Measurements from ENCODE around the gene LPP. TPM values are rescaled to one million over a fixed set of nuclear protein-coding genes. Genes with fewer than 3 reads are reported as not detected.
A peak's percentile ranks its signal among the peaks of the same experiment; 100 is the strongest.
"Not testable (repeated sequence)": the region's sequence is repeated elsewhere in the genome, so short reads cannot be mapped to it uniquely, and the experiment has no call there.

Gene LPP
- total and polyA plus RNA-seq, 4 donors = 11.1 to 219 (median 66.5) TPM

DNA sequence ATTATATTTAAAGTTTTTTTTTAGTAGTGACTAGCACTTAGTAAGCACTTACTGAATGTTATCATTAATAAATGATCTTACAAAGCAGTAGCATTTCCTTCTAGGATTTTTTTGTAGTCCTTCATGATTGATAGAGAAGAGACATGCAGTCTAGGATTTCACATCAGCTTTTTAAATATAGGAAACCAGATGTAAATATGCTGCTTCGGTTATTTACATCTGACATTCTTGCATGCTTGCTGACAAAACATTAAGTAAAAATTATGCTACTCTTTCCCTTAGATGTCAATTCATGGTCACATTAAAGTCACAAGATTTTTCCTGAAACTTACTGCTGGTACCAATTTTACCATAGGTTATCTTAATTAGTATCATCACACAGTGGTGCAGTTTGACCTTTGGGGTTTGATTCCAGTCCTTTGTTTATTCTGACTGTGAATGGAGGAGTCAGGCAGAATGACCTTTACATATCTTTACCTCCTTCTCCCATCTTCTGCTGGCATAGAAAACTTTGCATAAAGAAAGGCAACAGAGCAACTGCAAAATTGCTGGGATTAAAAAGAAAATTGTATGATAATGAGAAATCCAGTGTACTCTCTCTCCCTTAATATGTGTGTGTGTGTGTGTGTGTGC is 286.5 kb downstream of the LPP start:
- Histone ChIP-seq H3K27ac (ENCODE audit: low read depth in 1 of 2, low read length in 1 of 2) (no peak overlapping the region), H3K9ac (ENCODE audit: insufficient read depth in 1 of 2, low read length in 2 of 2) (peak overlapping the region in 1 of 2 donors; percentile 3), H3K4me3 (no peak overlapping the region), H3K9me3 (ENCODE audit: control insufficient read depth in 4 of 4, insufficient read depth in 3 of 4, low read length in 3 of 4) (no peaks in the 10 kb centered on the region), H3K4me1 (ENCODE audit: control insufficient read depth in 5 of 5, insufficient read depth in 5 of 5, low read length in 5 of 5) (peaks cover 0 to 22% (median 0%) of the 10 kb centered on the region in 5 donors), H3K27me3 (ENCODE audit: control insufficient read depth in 3 of 3, insufficient read depth in 3 of 3, low read length in 2 of 3) (no peaks in the 10 kb centered on the region), H3K36me3 (ENCODE audit: control insufficient read depth in 4 of 4, insufficient read depth in 4 of 4, low read length in 4 of 4) (peaks cover 0 to 3% (median 1%) of the 10 kb centered on the region in 4 donors)
- DNase-seq = peak in 1 of 3 donors; percentile 15
- TF ChIP-seq, protein P1, sequence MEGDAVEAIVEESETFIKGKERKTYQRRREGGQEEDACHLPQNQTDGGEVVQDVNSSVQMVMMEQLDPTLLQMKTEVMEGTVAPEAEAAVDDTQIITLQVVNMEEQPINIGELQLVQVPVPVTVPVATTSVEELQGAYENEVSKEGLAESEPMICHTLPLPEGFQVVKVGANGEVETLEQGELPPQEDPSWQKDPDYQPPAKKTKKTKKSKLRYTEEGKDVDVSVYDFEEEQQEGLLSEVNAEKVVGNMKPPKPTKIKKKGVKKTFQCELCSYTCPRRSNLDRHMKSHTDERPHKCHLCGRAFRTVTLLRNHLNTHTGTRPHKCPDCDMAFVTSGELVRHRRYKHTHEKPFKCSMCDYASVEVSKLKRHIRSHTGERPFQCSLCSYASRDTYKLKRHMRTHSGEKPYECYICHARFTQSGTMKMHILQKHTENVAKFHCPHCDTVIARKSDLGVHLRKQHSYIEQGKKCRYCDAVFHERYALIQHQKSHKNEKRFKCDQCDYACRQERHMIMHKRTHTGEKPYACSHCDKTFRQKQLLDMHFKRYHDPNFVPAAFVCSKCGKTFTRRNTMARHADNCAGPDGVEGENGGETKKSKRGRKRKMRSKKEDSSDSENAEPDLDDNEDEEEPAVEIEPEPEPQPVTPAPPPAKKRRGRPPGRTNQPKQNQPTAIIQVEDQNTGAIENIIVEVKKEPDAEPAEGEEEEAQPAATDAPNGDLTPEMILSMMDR (IDR thresholded peaks at IDR 0.05; ENCODE audit: control extremely low read depth, extremely low read depth) = no peak
- ATAC-seq (ENCODE audit: insufficient read depth, low FRiP score) = no peak
- WGBS, 2 donors = 68% methylated on average over 1 of the region's 1 CpG

DNA sequence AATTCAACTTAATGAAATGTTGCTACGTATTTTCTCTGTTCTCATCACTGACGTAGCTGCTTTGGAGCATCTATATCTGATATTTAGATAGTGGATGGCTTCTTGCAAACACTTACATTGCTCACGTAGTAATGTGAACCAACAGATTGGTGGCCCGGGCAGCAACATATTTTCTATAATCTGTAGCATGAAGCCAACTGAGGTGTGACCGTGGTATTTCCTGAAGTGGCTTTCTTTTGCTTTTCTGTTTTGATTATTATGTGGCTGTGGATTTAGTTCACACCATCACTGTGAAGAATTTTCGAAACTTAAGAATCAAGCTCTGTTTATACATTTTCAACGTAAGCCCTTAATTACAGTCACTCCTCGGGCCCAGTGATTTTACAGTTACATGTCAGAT is 288.5 kb downstream of the LPP start:
- no peak overlapping the region for H3K9ac ChIP-seq (ENCODE audit: insufficient read depth in 1 of 2, low read length in 2 of 2)
- no peak overlapping the region for H3K27ac ChIP-seq (ENCODE audit: low read depth in 1 of 2, low read length in 1 of 2)
- TF ChIP-seq, protein P1 (IDR thresholded peaks at IDR 0.05; ENCODE audit: control extremely low read depth, extremely low read depth) = no peak
- H3K9me3 ChIP-seq (ENCODE audit: control insufficient read depth in 4 of 4, insufficient read depth in 3 of 4, low read length in 3 of 4) = no peaks in the 10 kb centered on the region
- H3K36me3 ChIP-seq (ENCODE audit: control insufficient read depth in 4 of 4, insufficient read depth in 4 of 4, low read length in 4 of 4) = peaks cover 0 to 2% (median 0%) of the 10 kb centered on the region in 4 donors
- ATAC-seq (ENCODE audit: insufficient read depth, low FRiP score) (no peak), DNase-seq (no peak)
- 91 to 95% methylated on average over 8 of the region's 8 CpGs for WGBS, 2 donors
- H3K4me1 ChIP-seq (ENCODE audit: control insufficient read depth in 5 of 5, insufficient read depth in 5 of 5, low read length in 5 of 5) = peaks cover 0 to 27% (median 0%) of the 10 kb centered on the region in 5 donors
- H3K27me3 ChIP-seq (ENCODE audit: control insufficient read depth in 3 of 3, insufficient read depth in 3 of 3, low read length in 2 of 3) = no peaks in the 10 kb centered on the region
- H3K4me3 ChIP-seq = no peak overlapping the region

DNA sequence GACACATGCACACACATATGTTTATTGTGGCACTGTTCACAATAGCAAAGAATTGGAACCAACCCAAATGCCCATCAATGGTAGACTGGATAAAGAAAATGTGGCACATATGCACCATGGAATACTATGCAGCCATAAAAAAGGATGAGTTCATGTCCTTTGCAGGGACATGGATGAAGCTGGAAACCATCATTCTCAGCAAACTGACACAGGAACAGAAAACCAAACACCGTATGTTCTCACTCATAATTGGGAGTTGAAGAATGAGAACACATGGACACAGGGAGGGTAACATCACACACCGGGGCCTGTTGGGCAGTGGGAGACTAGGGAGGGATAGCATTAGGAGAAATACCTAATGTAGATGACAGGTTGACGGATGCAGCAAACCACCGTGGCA is 291.2 kb downstream of the LPP start:
- not testable (repeated sequence) for H3K36me3 ChIP-seq (ENCODE audit: control insufficient read depth in 4 of 4, insufficient read depth in 4 of 4, low read length in 4 of 4)
- 98% methylated on average over 4 of the region's 4 CpGs for WGBS, 2 donors

DNA sequence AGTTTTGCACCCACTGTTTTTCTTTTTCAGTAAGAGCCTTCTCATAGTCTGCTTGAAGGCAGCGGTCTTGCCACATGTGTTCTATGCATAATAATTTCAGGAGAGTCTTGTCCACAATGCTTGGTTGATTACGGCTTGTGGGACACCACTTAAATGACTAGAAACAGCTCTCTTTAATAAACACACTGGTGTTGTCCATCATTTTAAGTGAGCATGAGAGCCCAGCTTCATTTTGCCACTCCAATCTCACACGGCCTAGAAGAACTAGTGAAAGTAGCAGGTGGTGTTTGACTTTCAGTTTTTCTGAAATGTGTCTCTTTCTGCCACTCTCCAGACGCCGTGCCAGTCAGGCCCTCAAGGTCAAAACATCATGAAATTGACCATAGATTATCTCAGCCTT is 292.1 kb downstream of the LPP start:
- H3K4me3 ChIP-seq = no peak overlapping the region
- 87 to 89% methylated on average over 5 of the region's 5 CpGs for WGBS, 2 donors
- TF ChIP-seq, protein P1 (IDR thresholded peaks at IDR 0.05; ENCODE audit: control extremely low read depth, extremely low read depth) = no peak
- no peak overlapping the region for H3K27ac ChIP-seq (ENCODE audit: low read depth in 1 of 2, low read length in 1 of 2)
- H3K9me3 ChIP-seq (ENCODE audit: control insufficient read depth in 4 of 4, insufficient read depth in 3 of 4, low read length in 3 of 4) = no peaks in the 10 kb centered on the region
- H3K36me3 ChIP-seq (ENCODE audit: control insufficient read depth in 4 of 4, insufficient read depth in 4 of 4, low read length in 4 of 4) = peaks cover 0 to 2% (median 0%) of the 10 kb centered on the region in 4 donors
- no peak overlapping the region for H3K9ac ChIP-seq (ENCODE audit: insufficient read depth in 1 of 2, low read length in 2 of 2)
- ATAC-seq (ENCODE audit: insufficient read depth, low FRiP score) (no peak), DNase-seq (no peak)
- H3K27me3 ChIP-seq (ENCODE audit: control insufficient read depth in 3 of 3, insufficient read depth in 3 of 3, low read length in 2 of 3) = no peaks in the 10 kb centered on the region
- H3K4me1 ChIP-seq (ENCODE audit: control insufficient read depth in 5 of 5, insufficient read depth in 5 of 5, low read length in 5 of 5) = peaks cover 0 to 7% (median 0%) of the 10 kb centered on the region in 5 donors

More for the DNA sequence above, 291.2 kb downstream of the LPP start:
- H3K4me3 ChIP-seq; ATAC-seq (ENCODE audit: insufficient read depth, low FRiP score); H3K4me1 ChIP-seq (ENCODE audit: control insufficient read depth in 5 of 5, insufficient read depth in 5 of 5, low read length in 5 of 5); H3K9me3 ChIP-seq (ENCODE audit: control insufficient read depth in 4 of 4, insufficient read depth in 3 of 4, low read length in 3 of 4); DNase-seq; H3K27me3 ChIP-seq (ENCODE audit: control insufficient read depth in 3 of 3, insufficient read depth in 3 of 3, low read length in 2 of 3); H3K9ac ChIP-seq (ENCODE audit: insufficient read depth in 1 of 2, low read length in 2 of 2); H3K27ac ChIP-seq (ENCODE audit: low read depth in 1 of 2, low read length in 1 of 2): not testable (repeated sequence)
